Measurements from ENCODE around the gene ESR1.

- TF ChIP-seq CTCF (IDR thresholded peaks at IDR 0.05) = no peak
- TF ChIP-seq EZH2phosphoT487 (IDR thresholded peaks at IDR 0.05) = no peak
- no peak for TF ChIP-seq EZH2 (IDR thresholded peaks at IDR 0.05)
These were observed 68.6 kb downstream of the ESR1 start for GRCh38 chr6:151876122-151876521.
